GM18861 (cell line): Measurements from ENCODE around the gene VWA5B2.

Source experiments
- ATAC-seq: cut with Tn5 transposase; IDR thresholded peaks from one replicate; pipeline ENCODE4 v1.9.1; 2021; ENCODE audit not compliant: unreplicated experiment

The VWA5B2 gene

GRCh38 chr3:184272269-184272668, 42.9 kb downstream of the VWA5B2 start:
- no peak for ATAC-seq

- no peak for ATAC-seq
Observed at GRCh38 chr3:184275381-184275701, 46.0 kb downstream of the VWA5B2 start.

DNA sequence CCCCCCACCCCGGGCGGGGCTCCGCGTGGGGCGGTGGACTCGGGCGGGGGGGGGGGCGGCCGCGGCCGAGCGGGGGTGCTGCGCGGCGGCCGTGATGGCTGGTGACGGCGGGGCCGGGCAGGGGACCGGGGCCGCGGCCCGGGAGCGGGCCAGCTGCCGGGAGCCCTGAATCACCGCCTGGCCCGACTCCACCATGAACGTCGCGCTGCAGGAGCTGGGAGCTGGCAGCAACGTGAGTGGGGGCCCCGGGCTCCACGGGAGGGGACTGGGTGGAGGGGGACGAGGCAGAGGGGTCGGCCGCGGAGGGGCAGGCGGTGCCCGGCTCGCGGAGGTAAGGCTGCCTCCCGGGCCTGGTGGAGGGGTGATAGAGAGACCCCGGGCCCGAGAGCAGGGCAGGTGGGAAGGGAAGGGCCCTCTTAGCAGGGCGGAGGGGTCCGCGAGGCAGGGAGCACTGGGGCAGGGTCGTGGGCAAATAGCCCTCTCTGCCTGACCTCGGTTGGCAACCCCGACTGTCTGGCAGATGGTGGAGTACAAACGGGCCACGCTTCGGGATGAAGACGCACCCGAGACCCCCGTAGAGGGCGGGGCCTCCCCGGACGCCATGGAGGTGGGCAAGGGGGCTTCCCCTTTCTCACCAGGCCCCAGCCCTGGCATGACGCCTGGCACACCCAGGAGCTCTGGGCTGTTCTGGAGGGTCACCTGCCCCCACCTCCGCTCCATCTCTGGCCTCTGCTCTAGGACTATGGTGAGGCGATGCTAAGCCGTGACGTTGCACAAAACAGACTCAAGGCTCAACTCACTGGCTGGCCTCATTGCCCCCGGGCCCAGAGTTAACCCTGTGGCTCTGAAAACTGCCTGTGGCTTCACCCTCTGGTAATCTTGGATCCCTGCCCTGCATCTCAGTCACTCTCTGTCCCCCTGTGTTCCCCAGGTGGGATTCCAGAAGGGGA, 46.9 kb downstream of the VWA5B2 start, which contains the start of gene ECE2:
Gene ECE2 (plus strand): TSS at position 62 of the 950 bp plus-strand sequence. CDS start 132 bp downstream, at position 194.
- ATAC-seq, result no peak

GRCh38 chr3:184277366-184277765, 48.0 kb downstream of the VWA5B2 start:
- no peak for ATAC-seq

- ATAC-seq, result no peak
Observed at GRCh38 chr3:184282941-184283340, 53.6 kb downstream of the VWA5B2 start.

DNA sequence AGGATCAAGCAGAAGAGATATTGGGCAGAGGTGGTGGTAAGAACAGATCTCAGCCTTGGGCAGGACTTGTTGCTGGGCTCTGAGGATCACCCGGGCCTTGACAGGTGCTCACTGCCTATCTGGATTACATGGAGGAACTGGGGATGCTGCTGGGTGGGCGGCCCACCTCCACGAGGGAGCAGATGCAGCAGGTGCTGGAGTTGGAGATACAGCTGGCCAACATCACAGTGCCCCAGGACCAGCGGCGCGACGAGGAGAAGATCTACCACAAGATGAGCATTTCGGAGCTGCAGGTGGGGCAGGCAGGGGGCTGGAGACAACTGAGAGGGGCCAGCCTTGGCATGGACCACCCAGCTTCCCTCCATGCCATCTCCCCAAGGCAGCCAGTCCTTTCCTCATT, 54.3 kb downstream of the VWA5B2 start:
- no peak for ATAC-seq

GRCh38 chr3:184284696-184285095, 55.3 kb downstream of the VWA5B2 start:
- ATAC-seq, result no peak

GRCh38 chr3:184289426-184289938, 60.1 kb downstream of the VWA5B2 start:
- no peak for ATAC-seq

- ATAC-seq, result no peak
Observed at GRCh38 chr3:184290331-184290730, 60.9 kb downstream of the VWA5B2 start.

GRCh38 chr3:184291044-184291737, 61.8 kb downstream of the VWA5B2 start:
- ATAC-seq, result no peak
